ENCODE measurements around the gene CUX1.
"Not testable (repeated sequence)": the region's sequence is repeated elsewhere in the genome, so short reads cannot be mapped to it uniquely, and the experiment has no call there.

The CUX1 gene

DNA sequence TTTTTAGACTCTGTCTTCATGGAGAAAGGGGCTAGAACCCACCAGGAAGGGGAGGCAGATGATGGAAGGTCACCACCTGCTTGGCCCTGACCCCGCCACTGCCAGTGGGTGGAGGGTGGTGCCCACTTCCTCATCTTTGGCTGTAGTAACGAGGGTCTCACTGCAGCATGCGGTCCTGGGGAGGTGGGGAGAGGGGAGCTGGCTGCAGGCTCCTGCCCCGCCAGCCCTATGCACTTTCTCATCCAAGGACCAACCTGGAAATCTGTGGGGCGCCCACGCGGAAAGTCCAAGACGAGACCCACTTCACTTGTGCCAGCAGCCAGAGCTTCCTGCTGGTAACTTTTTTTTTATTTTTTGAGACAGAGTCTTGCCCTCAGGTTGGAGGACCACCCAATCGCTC is 101.0 kb downstream of the CUX1 start:
- no peak for DNase-seq (ENCODE audit: insufficient read length, low spot score)
- TF ChIP-seq POLR2A (IDR thresholded peaks at IDR 0.05; ENCODE audit: low read depth, low read length), result no peak
- TF ChIP-seq POLR2AphosphoS5 (IDR thresholded peaks at IDR 0.05; ENCODE audit: low read depth, low read length), result no peak
- TF ChIP-seq PAX5 (IDR thresholded peaks at IDR 0.05; ENCODE audit: insufficient read depth, low read length, severe bottlenecking), result no peak
- no peak for TF ChIP-seq POU2F2 (IDR thresholded peaks at IDR 0.05; ENCODE audit: low read depth, low read length)
- no peak for TF ChIP-seq TAF1 (IDR thresholded peaks at IDR 0.05; ENCODE audit: low read depth, low read length)
- no peak for TF ChIP-seq SPI1 (IDR thresholded peaks at IDR 0.05; ENCODE audit: low read depth, low read length)
- no peak for FAIRE-seq

DNA sequence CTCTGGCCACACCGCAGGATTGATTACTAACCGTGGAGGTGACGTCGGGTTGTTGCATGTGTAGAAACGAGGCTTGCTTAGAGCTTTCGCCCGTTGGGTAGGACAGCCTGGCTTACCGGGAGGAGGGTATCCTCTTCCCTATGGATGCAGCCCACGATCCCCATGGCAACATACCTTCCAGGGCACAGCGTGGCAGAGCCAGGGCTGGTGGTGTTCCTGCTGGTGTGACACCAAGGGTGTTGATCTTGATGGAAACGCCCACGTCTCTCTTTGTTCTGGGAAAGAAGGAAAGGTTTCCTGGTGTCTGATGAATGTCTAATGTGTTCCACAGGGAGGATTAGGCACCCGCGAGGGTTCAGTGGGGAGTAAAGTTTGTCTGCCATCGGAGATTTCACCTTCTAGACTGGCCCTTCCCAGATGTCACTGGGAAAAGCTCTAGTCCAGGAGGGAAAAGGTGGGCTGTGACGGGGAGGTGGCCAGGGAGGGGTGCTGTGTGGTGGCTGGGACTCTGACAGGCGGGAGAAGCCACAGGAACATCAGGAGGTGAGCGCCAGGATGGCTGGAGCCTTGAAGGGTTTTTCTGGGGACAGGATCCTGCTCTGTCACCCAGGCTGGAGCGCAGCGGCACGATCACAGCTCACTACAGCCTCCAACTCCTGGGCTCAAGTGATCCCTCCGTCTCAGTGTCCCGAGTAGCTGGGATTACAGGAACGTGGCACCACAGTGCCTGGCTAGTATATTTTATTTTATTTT is 102.1 kb downstream of the CUX1 start:
- TF ChIP-seq POLR2A (IDR thresholded peaks at IDR 0.05; ENCODE audit: low read depth, low read length) (no peak), PAX5 (IDR thresholded peaks at IDR 0.05; ENCODE audit: insufficient read depth, low read length, severe bottlenecking) (no peak), POLR2AphosphoS5 (IDR thresholded peaks at IDR 0.05; ENCODE audit: low read depth, low read length) (no peak), POU2F2 (IDR thresholded peaks at IDR 0.05; ENCODE audit: low read depth, low read length) (no peak), SPI1 (IDR thresholded peaks at IDR 0.05; ENCODE audit: low read depth, low read length) (no peak), TAF1 (IDR thresholded peaks at IDR 0.05; ENCODE audit: low read depth, low read length) (no peak)
- FAIRE-seq (no peak), DNase-seq (ENCODE audit: insufficient read length, low spot score) (no peak)

DNA sequence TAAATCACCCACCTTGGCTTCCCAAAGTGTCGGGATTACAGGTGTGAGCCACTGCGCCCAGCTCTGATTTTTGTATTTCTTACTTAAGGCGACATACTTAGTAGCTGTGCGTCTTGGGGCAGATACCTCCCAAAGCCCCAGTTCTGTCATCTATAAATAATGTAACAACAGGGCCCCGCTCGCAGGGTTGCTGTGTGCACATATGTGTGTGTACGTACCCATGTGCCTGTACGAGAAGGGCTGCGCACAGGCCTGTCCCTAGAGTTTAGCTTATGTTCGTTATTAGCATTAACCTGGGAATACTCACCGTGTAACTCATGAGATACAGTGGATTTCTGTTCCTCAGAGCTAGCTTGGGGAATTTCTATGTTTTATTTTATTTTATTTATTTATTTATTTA is 103.6 kb downstream of the CUX1 start:
- no peak for TF ChIP-seq TAF1 (IDR thresholded peaks at IDR 0.05; ENCODE audit: low read depth, low read length)
- no peak for DNase-seq (ENCODE audit: insufficient read length, low spot score)
- FAIRE-seq, result no peak

DNA sequence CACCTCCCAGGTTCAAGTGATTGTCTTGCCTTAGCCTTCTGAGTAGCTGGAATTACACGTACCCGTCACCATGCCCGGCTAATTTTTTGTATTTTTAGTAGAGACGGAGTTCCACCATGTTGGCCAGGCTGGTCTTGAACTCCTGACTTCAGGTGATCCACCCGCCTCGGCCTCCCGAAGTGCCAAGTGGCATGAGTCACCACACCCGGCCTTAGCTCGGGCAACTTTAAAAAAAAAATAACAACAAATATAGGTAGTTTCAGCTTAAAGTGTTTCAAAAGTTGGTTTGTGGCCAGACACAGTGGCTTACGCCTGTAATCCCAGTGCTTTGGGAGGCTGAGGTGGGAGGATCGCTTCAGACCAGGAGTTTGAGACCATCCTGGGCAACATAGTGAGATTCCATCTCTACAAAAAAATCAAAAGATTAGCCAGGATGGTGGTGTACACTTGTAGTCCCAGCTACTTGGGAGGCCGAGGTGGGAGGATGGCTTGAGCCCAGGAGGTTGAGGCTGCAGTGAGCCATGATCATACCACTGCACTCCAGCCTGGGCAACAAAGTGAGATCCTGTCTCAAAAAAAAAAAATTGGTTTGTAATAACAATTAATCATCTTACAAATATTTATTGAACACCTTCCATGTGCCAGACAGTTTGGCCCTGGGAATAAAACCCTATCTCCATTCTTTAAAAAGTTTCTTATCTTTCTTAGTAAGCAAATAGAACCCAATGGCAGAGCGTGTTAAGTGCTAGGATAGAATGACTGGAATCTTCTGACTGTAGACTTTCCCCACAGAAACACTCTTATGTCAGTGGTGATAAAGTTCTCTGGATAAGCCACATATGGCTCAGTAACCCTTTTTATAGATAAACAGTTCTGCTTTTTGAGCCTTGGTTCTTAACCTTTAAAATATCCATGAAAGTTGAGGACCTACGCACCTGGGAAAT is 104.4 kb downstream of the CUX1 start:
- FAIRE-seq; DNase-seq (ENCODE audit: insufficient read length, low spot score): not testable (repeated sequence)

GRCh38 chr7:101922631-101923601 is 105.5 kb downstream of the CUX1 start:
- no peak for TF ChIP-seq POLR2AphosphoS5 (IDR thresholded peaks at IDR 0.05; ENCODE audit: low read depth, low read length)
- no peak for TF ChIP-seq POU2F2 (IDR thresholded peaks at IDR 0.05; ENCODE audit: low read depth, low read length)
- TF ChIP-seq TAF1 (IDR thresholded peaks at IDR 0.05; ENCODE audit: low read depth, low read length), result no peak
- TF ChIP-seq PAX5 (IDR thresholded peaks at IDR 0.05; ENCODE audit: insufficient read depth, low read length, severe bottlenecking), result no peak
- no peak for TF ChIP-seq POLR2A (IDR thresholded peaks at IDR 0.05; ENCODE audit: low read depth, low read length)
- TF ChIP-seq SPI1 (IDR thresholded peaks at IDR 0.05; ENCODE audit: low read depth, low read length), result no peak
- no peak for DNase-seq (ENCODE audit: insufficient read length, low spot score)
- FAIRE-seq, result no peak

GRCh38 chr7:101923602-101923985 is 106.2 kb downstream of the CUX1 start:
- FAIRE-seq (no peak), DNase-seq (ENCODE audit: insufficient read length, low spot score) (no peak)
- TF ChIP-seq SPI1 (IDR thresholded peaks at IDR 0.05; ENCODE audit: low read depth, low read length) (no peak), POLR2AphosphoS5 (IDR thresholded peaks at IDR 0.05; ENCODE audit: low read depth, low read length) (no peak), POU2F2 (IDR thresholded peaks at IDR 0.05; ENCODE audit: low read depth, low read length) (no peak), PAX5 (IDR thresholded peaks at IDR 0.05; ENCODE audit: insufficient read depth, low read length, severe bottlenecking) (no peak), POLR2A (IDR thresholded peaks at IDR 0.05; ENCODE audit: low read depth, low read length) (no peak), TAF1 (IDR thresholded peaks at IDR 0.05; ENCODE audit: low read depth, low read length) (no peak)

DNA sequence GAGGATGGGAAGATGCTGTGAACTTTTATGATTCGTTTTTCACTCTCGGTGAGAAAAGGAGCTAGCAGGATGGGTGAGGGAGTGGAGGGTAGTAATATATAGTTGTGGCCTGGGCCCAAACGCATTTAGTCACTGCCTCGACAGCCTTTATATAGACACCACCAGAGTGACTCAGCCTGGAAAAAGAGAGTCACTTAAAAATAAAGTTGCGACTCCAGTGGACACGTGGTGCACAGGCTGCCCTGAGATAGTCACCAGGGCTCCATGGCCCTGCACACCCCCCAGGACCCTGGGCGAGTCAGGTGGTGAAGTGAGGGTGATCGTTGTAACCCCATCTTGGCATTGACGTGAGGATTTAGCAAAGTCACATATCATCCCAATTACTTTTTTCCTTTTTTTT is 106.7 kb downstream of the CUX1 start:
- no peak for FAIRE-seq
- TF ChIP-seq TAF1 (IDR thresholded peaks at IDR 0.05; ENCODE audit: low read depth, low read length) (no peak), POU2F2 (IDR thresholded peaks at IDR 0.05; ENCODE audit: low read depth, low read length) (no peak), POLR2AphosphoS5 (IDR thresholded peaks at IDR 0.05; ENCODE audit: low read depth, low read length) (no peak)
- DNase-seq (ENCODE audit: insufficient read length, low spot score), result no peak

- FAIRE-seq, result no peak
- TF ChIP-seq POLR2A (IDR thresholded peaks at IDR 0.05; ENCODE audit: low read depth, low read length), result no peak
- TF ChIP-seq POLR2AphosphoS5 (IDR thresholded peaks at IDR 0.05; ENCODE audit: low read depth, low read length), result no peak
- TF ChIP-seq POU2F2 (IDR thresholded peaks at IDR 0.05; ENCODE audit: low read depth, low read length), result no peak
- TF ChIP-seq TAF1 (IDR thresholded peaks at IDR 0.05; ENCODE audit: low read depth, low read length), result no peak
- no peak for TF ChIP-seq SPI1 (IDR thresholded peaks at IDR 0.05; ENCODE audit: low read depth, low read length)
- TF ChIP-seq PAX5 (IDR thresholded peaks at IDR 0.05; ENCODE audit: insufficient read depth, low read length, severe bottlenecking), result no peak
Observed at GRCh38 chr7:101926265-101926664, 108.8 kb downstream of the CUX1 start.

DNA sequence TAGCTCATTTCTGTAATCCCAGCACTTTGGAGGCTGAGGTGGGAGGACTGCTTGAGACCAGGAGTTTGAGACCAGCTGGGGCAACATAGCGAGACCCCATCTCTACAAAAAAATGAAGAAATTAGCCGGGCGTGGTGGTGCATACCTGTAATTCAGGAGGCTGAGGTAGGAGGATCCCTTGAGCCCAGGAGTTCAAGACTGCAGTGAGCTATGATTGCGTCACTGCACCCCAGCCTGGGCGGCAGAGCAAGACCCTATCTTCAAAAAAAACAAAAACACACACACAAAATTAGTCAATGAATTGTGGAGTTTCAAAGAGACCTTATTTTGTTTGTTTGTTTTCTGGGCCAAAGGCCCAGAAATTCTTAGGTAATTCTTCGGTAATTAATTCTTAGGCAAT is 110.0 kb downstream of the CUX1 start:
- TF ChIP-seq TAF1 (IDR thresholded peaks at IDR 0.05; ENCODE audit: low read depth, low read length), result no peak
- no peak for FAIRE-seq
- DNase-seq (ENCODE audit: insufficient read length, low spot score), result no peak

More at GRCh38 chr7:101926265-101926664, 108.8 kb downstream of the CUX1 start:
- DNase-seq (ENCODE audit: insufficient read length, low spot score), result no peak

Data from GM12891 (cell line).